K562 (cell line): ENCODE measurements around the gene SLX9. TPM values are rescaled to one million over a fixed set of nuclear protein-coding genes. Genes with fewer than 3 reads are reported as not detected.

ENCODE experiments used
- ATAC-seq: fragments of 200-7000 bp; cut with Tn5 transposase; 3 replicates; pipeline ENCODE4 v1.9.1; 2020; ENCODE audit warnings: moderate library complexity
- BruUV-seq: library from RNA; stranded (reverse); fragments of 400-500 nt; replicated peaks from 2 replicates; lab custom pipeline; 2021; lab: Mats Ljungman, UMichigan
- CTCF ChIA-PET: fragments of 300-600 bp; formaldehyde crosslinking; extraction: SDS; loops from one replicate; lab custom pipeline; 2021; ENCODE audit warnings: low intra/inter-chr PET ratio; lab: Yijun Ruan, JAX
- POLR2A ChIA-PET: fragments of 300-600, 350-650 bp; sonication (Branson Sonifier 250); formaldehyde crosslinking; extraction: SDS; loops from one replicate; lab custom pipeline; 2021; ENCODE audit warnings: antibody characterized with exemption, inconsistent platforms; lab: Yijun Ruan, JAX
- DNase-seq, 4 experiments: peaks; one replicate each; pipeline versions ENCODE4 v3.0.0 to v3.0.0-alpha.2; 2011 to 2018; ENCODE audit warnings: low spot score in 3 of 4, mixed read lengths in 3 of 4; ENCODE audit errors: extremely low read depth in 1 of 4
- FAIRE-seq: peaks from 2 replicates; lab custom pipeline; 2011; peaks lifted over from hg19 to GRCh38; lab: Jason Lieb, UNC
- H2AFZ ChIP-seq: 2 replicates; pipeline ENCODE4 v1.6.0; 2011; ENCODE audit warnings: low read depth, low read length, control low read depth, inconsistent platforms
- H3K27ac ChIP-seq: fragments of 200-600 bp; 3 replicates; pipeline ENCODE4 v1.8.0; 2011; ENCODE audit warnings: low read depth, mild to moderate bottlenecking, control low read depth, inconsistent platforms, low read length, moderate library complexity, mixed read lengths; ENCODE audit errors: extremely low read depth
- H3K27me3 ChIP-seq, 2 experiments: fragments of 300-600 bp in 1 of 2; 2 replicates in 1 of 2; 3 replicates in 1 of 2; pipeline versions ENCODE4 v1.6.0 to v1.8.0; 2011; ENCODE audit warnings: inconsistent platforms in 2 of 2, low read length in 2 of 2, mild to moderate bottlenecking in 1 of 2, mixed read lengths in 1 of 2, moderate library complexity in 1 of 2; ENCODE audit not compliant: control insufficient read depth in 2 of 2, insufficient read depth in 2 of 2
- H3K36me3 ChIP-seq: fragments of 300-600 bp; 3 replicates; pipeline ENCODE4 v1.8.0; 2011; ENCODE audit warnings: mild to moderate bottlenecking, low read length, inconsistent platforms; ENCODE audit not compliant: control insufficient read depth, insufficient read depth
- H3K4me1 ChIP-seq, 2 experiments: fragments of 200-600 bp in 1 of 2; replicated peaks in 1 of 2; 2 replicates in 1 of 2; 3 replicates in 1 of 2; pipeline versions ENCODE4 v1.5.1 to v1.8.0; 2011; ENCODE audit warnings: inconsistent platforms in 2 of 2, low read length in 2 of 2, mild to moderate bottlenecking in 1 of 2, mixed read lengths in 1 of 2, moderate library complexity in 1 of 2; ENCODE audit not compliant: control insufficient read depth in 2 of 2, insufficient read depth in 2 of 2
- H3K4me2 ChIP-seq: 2 replicates; pipeline ENCODE4 v1.6.1; 2011; ENCODE audit warnings: low read length, control low read depth, inconsistent platforms, mixed read lengths; ENCODE audit not compliant: insufficient read depth
- H3K4me3 ChIP-seq: fragments of 200-600 bp; sonication (generic), shearing (Covaris generic); 2 replicates; pipeline ENCODE4 v1.5.1; 2016; ENCODE audit warnings: control low read depth, inconsistent platforms
- H3K79me2 ChIP-seq: fragments of 200-600 bp; 3 replicates; pipeline ENCODE4 v1.8.0; 2011; ENCODE audit warnings: low read length, inconsistent platforms; ENCODE audit not compliant: control insufficient read depth, insufficient read depth
- H3K9ac ChIP-seq, 2 experiments: 2 replicates each; pipeline versions ENCODE4 v1.6.0 to v1.6.1; 2011; ENCODE audit warnings: low read depth in 2 of 2, low read length in 2 of 2, control low read depth in 1 of 2, inconsistent platforms in 1 of 2, mild to moderate bottlenecking in 1 of 2, mixed read lengths in 1 of 2; ENCODE audit not compliant: insufficient read depth in 1 of 2
- H3K9me1 ChIP-seq: one replicate; pipeline ENCODE4 v1.6.0; 2011; ENCODE audit warnings: inconsistent platforms, mild to moderate bottlenecking, low read length, moderate library complexity; ENCODE audit not compliant: control insufficient read depth, insufficient read depth
- H3K9me3 ChIP-seq: replicated peaks from 2 replicates; pipeline ENCODE4 v1.5.1; 2011; ENCODE audit warnings: low read depth, low read length, inconsistent platforms; ENCODE audit not compliant: control insufficient read depth, insufficient read depth
- H4K20me1 ChIP-seq: replicated peaks from 2 replicates; pipeline ENCODE4 v1.6.1; 2011; ENCODE audit warnings: low read length, inconsistent platforms, mixed read lengths; ENCODE audit not compliant: control insufficient read depth, insufficient read depth
- ARNT ChIP-seq, 2 experiments: fragments of 450-650 bp; IDR thresholded peaks; 2 replicates each; pipeline ENCODE4 v1.6.1; 2016; ENCODE audit warnings: mild to moderate bottlenecking in 1 of 2
- BHLHE40 ChIP-seq: IDR thresholded peaks from 2 replicates; pipeline ENCODE4 v1.6.1; 2011; ENCODE audit warnings: low read length, improper control_type of control experiment
- ILK ChIP-seq: fragments of 450-650 bp; IDR thresholded peaks from 2 replicates; pipeline ENCODE4 v1.6.1; 2016; ENCODE audit warnings: missing genetic modification characterization, low read depth, mild to moderate bottlenecking, missing compliant biosample characterization, moderate library complexity, borderline replicate concordance
- RNF2 ChIP-seq: sonication (generic); IDR thresholded peaks from 2 replicates; pipeline ENCODE4 v1.6.1; 2016
- SMC3 ChIP-seq: conservative IDR thresholded peaks from 2 replicates; pipeline ENCODE4 v1.6.1; 2011; ENCODE audit warnings: low read depth, low read length, improper control_type of control experiment; ENCODE audit not compliant: insufficient read depth
- ZNF174 ChIP-seq: fragments of 250-450 bp; sonication (Bioruptor Pico); IDR thresholded peaks from 2 replicates; pipeline ENCODE4 v1.4.0; 2020; ENCODE audit warnings: mild to moderate bottlenecking
- ZNF830 ChIP-seq: fragments of 250-450 bp; sonication (Bioruptor Pico); IDR thresholded peaks from 2 replicates; pipeline ENCODE4 v1.5.0; 2021; ENCODE audit warnings: mild to moderate bottlenecking
- WGBS: fragments of 100-300 bp; shearing (Covaris generic); methylation state at CpG from one replicate; pipeline ENCODE4 v1.1.6; 2016; ENCODE audit warnings: low coverage, mixed read lengths; ENCODE audit not compliant: insufficient coverage; ENCODE audit errors: missing lambda C conversion rate; 5-methylcytosine and 5-hydroxymethylcytosine counted together
- in situ Hi-C: fragments of 300-500 bp; cut with MboI; formaldehyde crosslinking; loops from 4 replicates; pipeline ENCODE4 v1.15.0; 2018; ENCODE audit warnings: inconsistent platforms, mixed read lengths
- intact Hi-C: fragments of 100-400 bp; cut with micrococcal nuclease; formaldehyde crosslinking; loops from 2 replicates; pipeline ENCODE4 v1.14.2; 2022
- polyA plus RNA-seq, 8 experiments: library from polyadenylated mRNA; depleted of rRNA in 4 of 8; stranded (reverse) in 5 of 8; unstranded in 3 of 8; fragments of >200 nt; fragmentation: Nextera tagmentation in 2 of 8; fragmentation: Illumina TruSeq in 1 of 8; extraction: Ambion mirVana in 2 of 8; extraction: Trizol in 1 of 8; gene quantifications; 2 replicates each; pipeline versions ENCODE4 v1.2.1 to v1.2.3, GENCODE V29; 2011 to 2014; ENCODE audit warnings: inconsistent platforms in 1 of 8, missing spikeins in 1 of 8
- total RNA-seq, 7 experiments: library from RNA; depleted of rRNA in 6 of 7; stranded (reverse); fragments of >200 nt in 6 of 7; fragmentation: Illumina TruSeq in 2 of 7; extraction: Trizol in 2 of 7; gene quantifications; 2 replicates each; pipeline versions ENCODE4 v1.2.1 to v1.2.3, GENCODE V29; 2011 to 2021; ENCODE audit warnings: low replicate concordance in 1 of 7
- TF ChIP-seq, protein P1 (sequence below): sonication (generic); formaldehyde crosslinking; IDR thresholded peaks from 2 replicates; pipeline ENCODE4 v1.8.1; 2023; ENCODE audit warnings: mild to moderate bottlenecking, missing genetic modification reagents
- TF ChIP-seq, protein P2 (sequence below), 2 experiments: fragments of 450-650 bp in 1 of 2; IDR thresholded peaks; 2 replicates each; pipeline ENCODE4 v1.6.1; 2011 to 2017; ENCODE audit warnings: low read depth in 2 of 2, antibody characterized with exemption in 1 of 2, borderline replicate concordance in 1 of 2, low read length in 1 of 2, mild to moderate bottlenecking in 1 of 2, mixed read lengths in 1 of 2; ENCODE audit not compliant: control insufficient read depth in 1 of 2

Gene SLX9
- total and polyA plus RNA-seq, 9 of the 15 experiments (the other 6 are each of a cell fraction or from before 2014, with no cell fraction given): 1.2 to 75.5 (median 16.5) TPM

DNA sequence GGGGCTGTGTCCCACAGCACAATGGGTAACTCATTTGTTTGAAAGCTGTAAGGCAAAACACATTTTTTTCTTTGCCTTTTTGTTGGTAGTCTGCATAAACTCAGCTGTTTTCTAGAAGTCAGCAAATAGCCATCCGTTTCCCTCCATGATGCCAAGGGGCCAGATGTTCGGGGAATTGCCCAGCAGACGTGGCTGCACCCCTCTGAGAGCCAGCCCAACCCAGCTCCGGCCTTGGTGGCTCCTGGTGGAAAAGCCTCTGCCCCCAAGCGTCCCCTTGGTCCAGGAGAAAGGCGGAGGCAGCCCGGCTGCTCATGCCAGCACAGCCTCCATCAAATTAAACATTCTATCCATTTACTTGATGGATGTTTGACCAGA is 76.2 kb downstream of the SLX9 start:
- WGBS: 4% methylated on average over 7 of the region's 7 CpGs
- peaks cover 55 to 90% of the 10 kb centered on the region in 2 experiments for H3K27me3 ChIP-seq
- intact Hi-C loops: loop anchor here (10.0 kb wide), 1 partner anchor 119 kb away; no protein-coding TSS in a partner anchor
- in situ Hi-C loops: no loop called here
- DNase-seq: no peak
- H3K36me3 ChIP-seq: no peaks in the 10 kb centered on the region
- no peaks in the 10 kb centered on the region for H3K79me2 ChIP-seq
- TF ChIP-seq ARNT (IDR thresholded peaks at IDR 0.05) (no peak), SMC3 (no peak), BHLHE40 (no peak), RNF2 (no peak), ZNF174 (CRISPR knock-in tag) (no peak), ILK (tag) (no peak), ZNF830 (CRISPR knock-in tag) (no peak)
- TF ChIP-seq, protein P1, sequence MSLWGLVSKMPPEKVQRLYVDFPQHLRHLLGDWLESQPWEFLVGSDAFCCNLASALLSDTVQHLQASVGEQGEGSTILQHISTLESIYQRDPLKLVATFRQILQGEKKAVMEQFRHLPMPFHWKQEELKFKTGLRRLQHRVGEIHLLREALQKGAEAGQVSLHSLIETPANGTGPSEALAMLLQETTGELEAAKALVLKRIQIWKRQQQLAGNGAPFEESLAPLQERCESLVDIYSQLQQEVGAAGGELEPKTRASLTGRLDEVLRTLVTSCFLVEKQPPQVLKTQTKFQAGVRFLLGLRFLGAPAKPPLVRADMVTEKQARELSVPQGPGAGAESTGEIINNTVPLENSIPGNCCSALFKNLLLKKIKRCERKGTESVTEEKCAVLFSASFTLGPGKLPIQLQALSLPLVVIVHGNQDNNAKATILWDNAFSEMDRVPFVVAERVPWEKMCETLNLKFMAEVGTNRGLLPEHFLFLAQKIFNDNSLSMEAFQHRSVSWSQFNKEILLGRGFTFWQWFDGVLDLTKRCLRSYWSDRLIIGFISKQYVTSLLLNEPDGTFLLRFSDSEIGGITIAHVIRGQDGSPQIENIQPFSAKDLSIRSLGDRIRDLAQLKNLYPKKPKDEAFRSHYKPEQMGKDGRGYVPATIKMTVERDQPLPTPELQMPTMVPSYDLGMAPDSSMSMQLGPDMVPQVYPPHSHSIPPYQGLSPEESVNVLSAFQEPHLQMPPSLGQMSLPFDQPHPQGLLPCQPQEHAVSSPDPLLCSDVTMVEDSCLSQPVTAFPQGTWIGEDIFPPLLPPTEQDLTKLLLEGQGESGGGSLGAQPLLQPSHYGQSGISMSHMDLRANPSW (CRISPR knock-in tag): no peak
- TF ChIP-seq, protein P2, sequence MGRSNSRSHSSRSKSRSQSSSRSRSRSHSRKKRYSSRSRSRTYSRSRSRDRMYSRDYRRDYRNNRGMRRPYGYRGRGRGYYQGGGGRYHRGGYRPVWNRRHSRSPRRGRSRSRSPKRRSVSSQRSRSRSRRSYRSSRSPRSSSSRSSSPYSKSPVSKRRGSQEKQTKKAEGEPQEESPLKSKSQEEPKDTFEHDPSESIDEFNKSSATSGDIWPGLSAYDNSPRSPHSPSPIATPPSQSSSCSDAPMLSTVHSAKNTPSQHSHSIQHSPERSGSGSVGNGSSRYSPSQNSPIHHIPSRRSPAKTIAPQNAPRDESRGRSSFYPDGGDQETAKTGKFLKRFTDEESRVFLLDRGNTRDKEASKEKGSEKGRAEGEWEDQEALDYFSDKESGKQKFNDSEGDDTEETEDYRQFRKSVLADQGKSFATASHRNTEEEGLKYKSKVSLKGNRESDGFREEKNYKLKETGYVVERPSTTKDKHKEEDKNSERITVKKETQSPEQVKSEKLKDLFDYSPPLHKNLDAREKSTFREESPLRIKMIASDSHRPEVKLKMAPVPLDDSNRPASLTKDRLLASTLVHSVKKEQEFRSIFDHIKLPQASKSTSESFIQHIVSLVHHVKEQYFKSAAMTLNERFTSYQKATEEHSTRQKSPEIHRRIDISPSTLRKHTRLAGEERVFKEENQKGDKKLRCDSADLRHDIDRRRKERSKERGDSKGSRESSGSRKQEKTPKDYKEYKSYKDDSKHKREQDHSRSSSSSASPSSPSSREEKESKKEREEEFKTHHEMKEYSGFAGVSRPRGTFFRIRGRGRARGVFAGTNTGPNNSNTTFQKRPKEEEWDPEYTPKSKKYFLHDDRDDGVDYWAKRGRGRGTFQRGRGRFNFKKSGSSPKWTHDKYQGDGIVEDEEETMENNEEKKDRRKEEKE (IDR thresholded peaks at IDR 0.05; ENCODE audit: borderline replicate concordance in 1 of 2, control insufficient read depth in 1 of 2, low read depth in 2 of 2, low read length in 1 of 2): no peak
- TF ChIP-seq, all 486 proteins: peak for 0
- ATAC-seq: no peak
- no peaks in the 10 kb centered on the region for H3K9me1 ChIP-seq
- no peaks in the 10 kb centered on the region for H3K9me3 ChIP-seq
- no peaks in the 10 kb centered on the region; the same call in 1 of the 2 replicates for H4K20me1 ChIP-seq
- H3K4me1 ChIP-seq: peaks cover 0 to 58% of the 10 kb centered on the region in 2 experiments; a peak in 2 of 5 replicates
- H3K9ac ChIP-seq: no peak overlapping the region
- no peak overlapping the region for H3K4me2 ChIP-seq
- H2AFZ ChIP-seq: no peak overlapping the region
- no peak overlapping the region for H3K4me3 ChIP-seq
- FAIRE-seq: no peak
- POLR2A ChIA-PET: interaction anchor here (0.6 to 1.0 kb wide), 4 partner anchors 9 to 1000 kb away, joined by 3 read pairs; no protein-coding TSS in a partner anchor
- no peak overlapping the region for H3K27ac ChIP-seq
- CTCF ChIA-PET: no interaction called here
- no TSS peak for BruUV-seq
